PC-3 (cell line): ENCODE results near the gene TPD52L1.

Experiments used
- CTCF ChIP-seq: fragments of 300-600 bp; sonication (generic); conservative IDR thresholded peaks from 2 replicates; pipeline ENCODE4 v1.5.1; 2017; ENCODE audit warnings: antibody characterized with exemption, low read depth, mild to moderate bottlenecking, low read length
- EZH2 ChIP-seq: fragments of 300-600 bp; sonication (generic); IDR thresholded peaks from one replicate; pipeline ENCODE4 v1.6.1; 2017; ENCODE audit warnings: antibody characterized with exemption, mild to moderate bottlenecking, low read length; ENCODE audit not compliant: unreplicated experiment
- EZH2phosphoT487 ChIP-seq: fragments of 300-600 bp; sonication (generic); IDR thresholded peaks from 2 replicates; pipeline ENCODE4 v1.6.1; 2018; ENCODE audit warnings: mild to moderate bottlenecking, antibody characterized with exemption, low read length, borderline replicate concordance

GRCh38 chr6:125279961-125280360 lies 126.4 kb downstream of the TPD52L1 start:
- no peak for TF ChIP-seq CTCF
- TF ChIP-seq EZH2, result no peak
- TF ChIP-seq EZH2phosphoT487, result no peak
